Upper lobe of left lung (tissue), 4 donors: ENCODE measurements around the gene MINDY4B.

ENCODE experiments used
- EP300 ChIP-seq, 4 donors: sonication (generic); formaldehyde crosslinking; IDR thresholded peaks; one replicate each; pipeline ENCODE4 v1.5.1; 2017; ENCODE audit warnings: antibody characterized with exemption in 4 of 4, control low read depth in 2 of 4
- POLR2A ChIP-seq, 4 donors: fragments of 450-650 bp; IDR thresholded peaks; one replicate each; pipeline ENCODE4 v1.5.1; 2016 to 2017; ENCODE audit warnings: antibody characterized with exemption in 4 of 4, mild to moderate bottlenecking in 2 of 4
- POLR2AphosphoS5 ChIP-seq, 2 donors: sonication (generic); formaldehyde crosslinking; IDR thresholded peaks; one replicate each; pipeline ENCODE4 v1.5.1; 2017; ENCODE audit warnings: antibody characterized with exemption in 2 of 2
- TF ChIP-seq, protein P1 (sequence below), 6 experiments: fragments of 450-650 bp in 4 of 6; fragments of 200-600 bp in 2 of 6; sonication (generic) in 2 of 6; IDR thresholded peaks; one replicate each; pipeline ENCODE4 v1.5.1; 2016 to 2019; ENCODE audit warnings: antibody characterized with exemption in 6 of 6

- no peak for TF ChIP-seq POLR2AphosphoS5 (IDR thresholded peaks at IDR 0.05)
- TF ChIP-seq, protein P1, sequence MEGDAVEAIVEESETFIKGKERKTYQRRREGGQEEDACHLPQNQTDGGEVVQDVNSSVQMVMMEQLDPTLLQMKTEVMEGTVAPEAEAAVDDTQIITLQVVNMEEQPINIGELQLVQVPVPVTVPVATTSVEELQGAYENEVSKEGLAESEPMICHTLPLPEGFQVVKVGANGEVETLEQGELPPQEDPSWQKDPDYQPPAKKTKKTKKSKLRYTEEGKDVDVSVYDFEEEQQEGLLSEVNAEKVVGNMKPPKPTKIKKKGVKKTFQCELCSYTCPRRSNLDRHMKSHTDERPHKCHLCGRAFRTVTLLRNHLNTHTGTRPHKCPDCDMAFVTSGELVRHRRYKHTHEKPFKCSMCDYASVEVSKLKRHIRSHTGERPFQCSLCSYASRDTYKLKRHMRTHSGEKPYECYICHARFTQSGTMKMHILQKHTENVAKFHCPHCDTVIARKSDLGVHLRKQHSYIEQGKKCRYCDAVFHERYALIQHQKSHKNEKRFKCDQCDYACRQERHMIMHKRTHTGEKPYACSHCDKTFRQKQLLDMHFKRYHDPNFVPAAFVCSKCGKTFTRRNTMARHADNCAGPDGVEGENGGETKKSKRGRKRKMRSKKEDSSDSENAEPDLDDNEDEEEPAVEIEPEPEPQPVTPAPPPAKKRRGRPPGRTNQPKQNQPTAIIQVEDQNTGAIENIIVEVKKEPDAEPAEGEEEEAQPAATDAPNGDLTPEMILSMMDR (IDR thresholded peaks at IDR 0.05) = no peak
- no peak for TF ChIP-seq POLR2A (IDR thresholded peaks at IDR 0.05)
- no peak for TF ChIP-seq EP300 (IDR thresholded peaks at IDR 0.05)
Observed at GRCh38 chr3:150942221-150942620, 37.0 kb upstream of the MINDY4B start.
